Cortex of kidney (tissue), 1 donor: ENCODE measurements around the gene IL6R.

ENCODE experiments used
- DNase-seq: peaks from one replicate; lab custom pipeline; 2025; lab: John Stamatoyannopoulos, UW

The IL6R gene

DNA sequence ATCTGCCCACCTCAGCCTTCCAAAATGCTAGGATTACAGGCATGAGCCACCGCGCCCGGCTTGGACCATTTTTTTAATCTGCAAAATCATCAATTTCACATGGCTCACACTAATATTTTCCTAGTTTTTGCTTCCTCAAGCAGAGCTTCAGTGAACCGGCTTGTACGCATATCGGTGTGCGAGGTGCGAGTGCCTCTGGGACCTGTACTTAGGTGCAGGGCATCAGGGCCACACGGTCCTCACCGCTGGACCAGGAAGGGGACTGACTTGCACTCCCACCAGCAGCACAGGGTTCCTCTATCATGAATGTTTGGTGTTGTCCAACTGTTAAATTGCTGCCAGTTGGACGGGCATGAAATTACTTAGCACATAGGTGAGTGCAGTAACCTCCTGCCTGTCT is 112.5 kb downstream of the IL6R start:
- DNase-seq: no peak
